Muscle of arm (tissue), 12 donors: ENCODE data around the gene COMMD6. TPM values are rescaled to one million over a fixed set of nuclear protein-coding genes. Genes with fewer than 3 reads are reported as not detected.

Experiments
- DNase-seq: peaks from one replicate; pipeline ENCODE4 v3.0.0-alpha.2; 2013
- polyA plus RNA-seq, 12 donors: library from polyadenylated mRNA; unstranded; fragments of 120-200 nt; gene quantifications; one replicate each; pipeline ENCODE4 v1.2.1, GENCODE V29; 2013; ENCODE audit not compliant: insufficient read length in 12 of 12

COMMD6 gene
- polyA plus RNA-seq, 12 donors = 151 to 240 (median 206) TPM; not detected in 1

DNA sequence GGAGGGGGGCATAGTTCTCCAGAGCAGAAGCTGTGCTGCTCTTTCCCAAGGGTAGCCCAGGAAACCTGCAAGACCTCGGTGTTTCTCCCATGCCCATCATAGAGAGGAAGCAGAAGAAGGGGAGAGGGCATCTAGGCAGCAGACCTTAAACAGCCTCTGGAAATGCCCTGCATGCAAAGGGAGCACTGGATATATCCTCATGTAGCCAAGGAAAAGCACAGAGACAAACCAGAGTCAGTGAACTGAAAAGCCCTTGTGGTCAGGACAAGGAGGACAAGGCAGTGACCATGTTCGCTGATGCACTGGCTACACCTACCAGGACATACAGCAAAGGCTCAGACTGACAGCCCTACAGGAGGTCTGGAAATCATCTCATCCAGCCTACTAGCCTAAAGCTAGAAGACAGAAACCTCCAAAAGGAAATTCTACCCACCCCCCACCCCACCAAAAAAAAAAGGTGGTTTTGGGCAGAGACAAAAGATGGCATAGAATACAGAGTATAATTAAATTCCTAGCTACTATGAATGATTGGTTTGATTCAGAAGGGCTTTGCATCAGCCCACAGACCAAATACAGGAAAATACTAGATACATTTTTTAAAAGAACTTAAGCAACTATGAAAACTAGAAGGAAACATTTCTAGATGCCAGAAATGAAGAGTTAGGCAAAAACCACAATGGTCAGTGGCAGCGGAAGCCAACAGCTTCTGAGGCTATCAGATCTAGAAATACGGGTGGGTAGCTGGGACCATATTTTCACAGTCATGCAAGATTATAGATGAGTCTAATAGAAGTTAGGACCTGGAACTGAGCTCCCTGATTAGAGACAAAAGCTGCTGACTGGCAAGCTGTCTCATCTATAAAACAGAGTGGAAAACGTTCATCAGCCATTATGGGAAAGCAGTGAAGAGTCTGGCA, 51.2 kb downstream of the COMMD6 start:
- no peak for DNase-seq

GRCh38 chr13:75485286-75486062, 52.2 kb downstream of the COMMD6 start:
- no peak for DNase-seq

- no peak for DNase-seq
Measured at GRCh38 chr13:75482820-75483079, 54.9 kb downstream of the COMMD6 start.

DNA sequence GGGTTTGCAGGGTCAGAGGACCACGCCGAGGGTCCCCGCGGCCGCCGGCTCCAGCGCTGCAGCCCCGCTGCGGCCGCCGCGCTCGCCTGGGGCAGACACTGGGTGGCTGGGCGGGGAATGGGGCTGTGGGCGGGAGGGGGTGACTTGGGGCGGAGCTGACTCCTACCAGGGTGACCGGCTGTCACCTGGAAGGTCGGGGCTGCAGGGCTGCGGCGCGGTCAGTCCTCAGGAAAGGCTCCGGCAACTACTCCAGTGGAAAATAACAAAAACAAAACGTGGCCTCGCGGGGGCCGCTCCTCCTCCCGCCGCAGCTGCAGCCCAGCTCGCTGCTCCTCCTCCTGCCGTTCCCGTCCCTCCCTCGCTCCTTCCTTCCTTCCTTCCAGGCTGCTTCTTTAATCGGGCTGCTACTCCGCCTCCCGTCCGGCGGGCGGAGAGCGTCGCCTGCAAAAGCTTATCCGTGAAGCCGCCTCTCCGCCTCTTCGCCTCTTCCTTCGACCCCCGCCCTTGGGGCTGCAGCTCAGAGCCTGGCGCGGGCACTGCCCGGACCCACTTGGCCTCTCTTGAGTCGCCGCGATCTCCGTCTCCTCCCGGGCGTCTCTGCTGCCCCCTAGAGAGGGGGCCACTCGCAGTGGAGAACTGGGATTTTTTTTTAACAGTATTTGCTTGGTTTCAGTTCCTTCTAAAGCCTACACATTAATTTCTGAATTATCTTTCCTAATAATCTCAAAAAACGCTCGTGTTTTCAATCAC, 55.4 kb downstream of the COMMD6 start, which contains the start of gene TBC1D4:
TBC1D4 (minus strand) TSS at position 100 of the 750 bp plus-strand sequence. CDS start 402 bp downstream, outside the sequence.
- peak; percentile 92 for DNase-seq

GRCh38 chr13:75481176-75482069, 56.2 kb downstream of the COMMD6 start:
- DNase-seq = peak; percentile 40

GRCh38 chr13:75480671-75481175, 56.9 kb downstream of the COMMD6 start:
- DNase-seq = peak; percentile 71

DNA sequence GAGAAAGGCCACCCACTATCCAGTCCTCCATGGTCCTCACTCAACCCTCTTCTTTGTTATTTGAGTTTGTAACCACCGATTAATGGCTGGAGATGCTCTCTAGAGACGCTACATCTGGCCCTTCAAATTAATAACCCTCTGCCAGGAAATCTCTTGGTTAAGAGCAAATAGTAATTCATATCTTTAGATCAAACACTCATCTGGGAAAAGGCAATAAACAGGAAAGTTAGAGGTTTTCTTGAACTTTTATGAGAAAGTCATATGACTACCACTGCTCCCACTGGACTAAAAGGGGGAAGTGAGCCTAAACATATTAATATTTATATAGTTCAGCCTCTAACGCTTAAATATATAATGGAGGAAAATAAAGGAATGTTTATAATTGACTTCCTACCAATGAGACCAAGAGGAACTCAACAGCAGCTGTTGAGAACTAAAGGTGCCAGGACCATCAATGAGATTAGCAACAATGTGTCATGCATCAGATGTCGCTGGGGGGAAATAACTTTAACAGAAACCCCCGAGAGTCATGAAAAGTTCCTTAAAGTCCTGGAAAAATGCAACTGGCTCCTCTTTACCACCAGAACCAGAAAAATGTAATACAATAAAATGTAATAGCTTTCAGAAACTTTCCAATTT, 58.4 kb downstream of the COMMD6 start:
- peak; percentile 23 for DNase-seq

DNA sequence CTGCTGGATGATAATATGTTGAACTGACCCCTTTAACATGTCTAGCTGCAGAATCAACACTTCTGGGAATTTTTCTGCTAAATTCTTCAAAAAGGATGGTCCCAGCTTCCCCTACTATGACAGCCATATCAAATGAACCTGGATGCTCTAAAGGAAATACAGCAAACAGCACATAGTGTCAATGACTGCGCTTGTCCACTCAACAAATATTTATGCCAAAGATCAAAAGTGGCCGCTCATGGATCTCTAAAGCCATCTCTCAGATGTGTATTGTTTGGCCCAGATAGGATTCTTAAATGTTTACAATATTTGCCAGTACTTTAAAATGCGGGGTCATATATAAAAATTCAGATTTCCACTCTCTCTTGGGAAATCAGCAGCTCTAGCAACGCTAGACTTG, 59.0 kb downstream of the COMMD6 start:
- DNase-seq = no peak

Other genes with a start within 250 kb of the COMMD6 start
- gene TBC1D4, start 55.7 kb downstream of the COMMD6 start, polyA plus RNA-seq = 10 to 100 TPM in 11 of 12 donors, not detected in 1; 10.6 to 23.7 (median 18.7) TPM
- gene UCHL3, start 11.9 kb upstream of the COMMD6 start, polyA plus RNA-seq = 10 to 100 TPM in 11 of 12 donors, not detected in 1; 14.3 to 27.8 (median 21.9) TPM
- gene LMO7, start 98.5 kb upstream of the COMMD6 start, polyA plus RNA-seq = 100 to 1,000 TPM in 10 of 12 donors, 10 to 100 TPM in 2; 89.6 to 467 (median 150) TPM